ENCODE results near the gene TRIM33.
A peak's percentile ranks its signal among the peaks of the same experiment; 100 is the strongest.
"Not testable (repeated sequence)": the region's sequence is repeated elsewhere in the genome, so short reads cannot be mapped to it uniquely, and the experiment has no call there.

Gene TRIM33

DNA sequence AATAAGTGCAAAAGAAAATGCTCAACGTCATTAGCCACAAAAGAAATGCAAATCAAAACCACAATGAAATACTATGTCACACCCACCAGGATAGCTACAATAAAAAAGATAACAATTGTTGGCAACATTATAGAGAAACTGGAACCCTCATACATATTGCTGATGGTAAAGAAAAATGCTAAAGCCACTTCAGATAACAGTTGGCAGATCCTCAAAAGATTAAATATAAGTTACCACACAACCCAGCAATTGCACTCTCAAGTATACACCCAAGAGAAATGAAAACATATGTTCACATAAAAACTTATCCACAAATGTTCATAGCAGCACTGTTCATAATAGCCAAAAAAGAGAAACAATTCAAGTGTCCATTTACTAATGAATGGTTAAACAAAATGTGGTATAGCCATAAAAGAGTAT, 20.7 kb downstream of the TRIM33 start:
- POLR2A ChIA-PET = no interaction called here

DNA sequence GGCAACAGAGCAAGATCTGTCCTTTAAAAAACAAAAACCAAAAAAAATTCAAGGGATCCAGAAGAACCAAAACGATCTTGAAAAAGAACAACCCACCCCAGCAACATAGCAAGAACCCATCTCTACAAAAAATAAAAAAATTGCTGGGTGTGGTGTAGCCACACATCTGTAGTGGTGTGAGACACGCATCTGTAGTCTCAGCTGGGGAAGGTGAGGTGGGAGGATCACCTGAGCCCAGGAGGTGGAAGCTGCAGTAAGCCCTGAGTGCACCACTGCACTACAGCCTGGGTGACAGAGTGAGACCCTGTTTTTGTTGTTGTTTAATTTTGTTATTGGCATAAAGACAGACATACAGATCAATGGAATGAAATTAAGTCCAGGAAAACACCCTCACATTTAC, 22.3 kb downstream of the TRIM33 start:
- H3K4me1 ChIP-seq (ENCODE audit: control extremely low read depth in 1 of 4, control insufficient read depth in 4 of 4, insufficient read depth in 4 of 4, low read length in 3 of 4) = no peaks in the 10 kb centered on the region
- no peaks in the 10 kb centered on the region for H3K27me3 ChIP-seq (replicated peaks in 2 of 5; ENCODE audit: control insufficient read depth in 4 of 5, insufficient read depth in 5 of 5, low read length in 4 of 5)
- peaks cover 1 to 13% (median 8%) of the 10 kb centered on the region in 4 experiments for H3K36me3 ChIP-seq (ENCODE audit: control insufficient read depth in 4 of 4, insufficient read depth in 4 of 4, low read length in 3 of 4)
- DNase-seq = no peak
- CTCF ChIA-PET = interaction anchor here (1.0 to 1.5 kb wide), 2 partner anchors 12 to 19 kb away, joined by 3 to 4 read pairs; no protein-coding TSS in a partner anchor
- H3K27ac ChIP-seq (ENCODE audit: insufficient read depth in 1 of 2, low read depth in 1 of 2, low read length in 2 of 2, poor library complexity in 1 of 2, severe bottlenecking in 2 of 2) = no peak overlapping the region
- no CpG with 5 or more reads among the region's 2 CpGs for WGBS (ENCODE audit: insufficient coverage)
- H3K4me3 ChIP-seq (ENCODE audit: control insufficient read depth in 1 of 7, extremely low read depth in 1 of 7, insufficient read depth in 4 of 7, low read depth in 2 of 7, low read length in 6 of 7) = no peak overlapping the region
- H3K9me3 ChIP-seq (ENCODE audit: control extremely low read depth in 1 of 5, control insufficient read depth in 4 of 5, insufficient read depth in 2 of 5, low read depth in 1 of 5, low read length in 4 of 5) = peaks cover 1 to 18% (median 7%) of the 10 kb centered on the region in 5 experiments
- POLR2A ChIA-PET = no interaction called here

More for the DNA sequence above, 20.7 kb downstream of the TRIM33 start:
- WGBS (ENCODE audit: insufficient coverage) = no CpG with 5 or more reads among the region's 1 CpG
- Histone ChIP-seq H3K27me3 (replicated peaks in 2 of 5; ENCODE audit: control insufficient read depth in 4 of 5, insufficient read depth in 5 of 5, low read length in 4 of 5) (no peaks in the 10 kb centered on the region), H3K4me1 (ENCODE audit: control extremely low read depth in 1 of 4, control insufficient read depth in 4 of 4, insufficient read depth in 4 of 4, low read length in 3 of 4) (no peaks in the 10 kb centered on the region), H3K4me3 (ENCODE audit: control insufficient read depth in 1 of 7, extremely low read depth in 1 of 7, insufficient read depth in 4 of 7, low read depth in 2 of 7, low read length in 6 of 7) (no peak overlapping the region), H3K36me3 (ENCODE audit: control insufficient read depth in 4 of 4, insufficient read depth in 4 of 4, low read length in 3 of 4) (peaks cover 0 to 13% (median 8%) of the 10 kb centered on the region in 4 experiments), H3K9me3 (ENCODE audit: control extremely low read depth in 1 of 5, control insufficient read depth in 4 of 5, insufficient read depth in 2 of 5, low read depth in 1 of 5, low read length in 4 of 5) (peaks cover 1 to 18% (median 7%) of the 10 kb centered on the region in 5 experiments), H3K27ac (ENCODE audit: insufficient read depth in 1 of 2, low read depth in 1 of 2, low read length in 2 of 2, poor library complexity in 1 of 2, severe bottlenecking in 2 of 2) (no peak overlapping the region)
- CTCF ChIA-PET = no interaction called here
- peak in 2 of 3 donors; percentile 9 to 36 for DNase-seq

DNA sequence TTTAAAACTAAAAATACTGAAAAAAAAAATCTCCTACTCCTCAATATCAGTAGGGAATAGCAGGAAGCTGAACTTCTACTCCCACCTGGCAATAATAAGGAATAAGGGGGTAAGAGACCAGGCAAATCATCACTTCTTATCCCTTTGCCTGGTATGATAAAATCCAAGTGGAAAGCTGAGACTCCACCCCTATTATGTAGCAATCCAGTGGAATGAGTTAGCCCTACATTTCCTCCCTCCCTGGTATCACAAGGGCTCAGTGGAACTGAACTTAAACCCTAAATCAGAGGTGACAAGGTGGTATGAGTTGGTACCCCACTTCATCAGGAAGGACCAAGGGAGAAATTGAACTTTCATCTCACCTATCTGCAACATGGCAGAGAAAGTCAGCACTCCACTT, 25.7 kb downstream of the TRIM33 start:
- Histone ChIP-seq H3K36me3 (ENCODE audit: control insufficient read depth in 4 of 4, insufficient read depth in 4 of 4, low read length in 3 of 4) (peaks cover 0 to 2% (median 0%) of the 10 kb centered on the region in 4 experiments), H3K27ac (ENCODE audit: insufficient read depth in 1 of 2, low read depth in 1 of 2, low read length in 2 of 2, poor library complexity in 1 of 2, severe bottlenecking in 2 of 2) (no peak overlapping the region), H3K27me3 (replicated peaks in 2 of 5; ENCODE audit: control insufficient read depth in 4 of 5, insufficient read depth in 5 of 5, low read length in 4 of 5) (no peaks in the 10 kb centered on the region), H3K9me3 (ENCODE audit: control extremely low read depth in 1 of 5, control insufficient read depth in 4 of 5, insufficient read depth in 2 of 5, low read depth in 1 of 5, low read length in 4 of 5) (peaks cover 0 to 5% (median 0%) of the 10 kb centered on the region in 5 experiments), H3K4me1 (ENCODE audit: control extremely low read depth in 1 of 4, control insufficient read depth in 4 of 4, insufficient read depth in 4 of 4, low read length in 3 of 4) (peaks cover 0 to 6% (median under 1%) of the 10 kb centered on the region in 4 experiments), H3K4me3 (ENCODE audit: control insufficient read depth in 1 of 7, extremely low read depth in 1 of 7, insufficient read depth in 4 of 7, low read depth in 2 of 7, low read length in 6 of 7) (no peak overlapping the region)
- no peak for DNase-seq
- POLR2A ChIA-PET = no interaction called here
- CTCF ChIA-PET = no interaction called here

DNA sequence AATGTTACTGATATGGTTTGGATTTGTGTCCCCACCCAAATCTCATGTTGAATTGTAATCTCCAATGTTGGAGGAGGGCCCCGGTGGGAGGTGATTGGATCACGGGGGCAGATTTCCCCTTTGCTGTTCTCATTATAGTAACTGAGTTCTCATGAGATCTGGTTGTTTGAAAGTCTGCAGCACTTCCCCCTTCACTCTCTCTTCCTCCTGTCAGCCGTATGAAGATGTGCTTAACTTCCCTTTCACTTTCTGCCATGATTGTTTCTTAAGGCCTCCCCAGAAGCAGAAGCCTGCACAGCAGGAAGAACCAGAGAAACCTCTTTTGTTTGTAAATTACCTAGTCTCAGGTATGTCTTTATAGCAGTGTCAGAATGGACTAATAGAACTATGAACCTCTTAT, 28.4 kb downstream of the TRIM33 start:
- Histone ChIP-seq H3K36me3 (ENCODE audit: control insufficient read depth in 4 of 4, insufficient read depth in 4 of 4, low read length in 3 of 4) (peaks cover 0 to 5% (median 2%) of the 10 kb centered on the region in 4 experiments), H3K9me3 (ENCODE audit: control extremely low read depth in 1 of 5, control insufficient read depth in 4 of 5, insufficient read depth in 2 of 5, low read depth in 1 of 5, low read length in 4 of 5) (peaks cover 0 to 11% (median 0%) of the 10 kb centered on the region in 5 experiments), H3K27me3 (replicated peaks in 2 of 5; ENCODE audit: control insufficient read depth in 4 of 5, insufficient read depth in 5 of 5, low read length in 4 of 5) (no peaks in the 10 kb centered on the region), H3K4me1 (ENCODE audit: control extremely low read depth in 1 of 4, control insufficient read depth in 4 of 4, insufficient read depth in 4 of 4, low read length in 3 of 4) (peaks cover 0 to 6% (median under 1%) of the 10 kb centered on the region in 4 experiments), H3K27ac (ENCODE audit: insufficient read depth in 1 of 2, low read depth in 1 of 2, low read length in 2 of 2, poor library complexity in 1 of 2, severe bottlenecking in 2 of 2) (no peak overlapping the region), H3K4me3 (ENCODE audit: control insufficient read depth in 1 of 7, extremely low read depth in 1 of 7, insufficient read depth in 4 of 7, low read depth in 2 of 7, low read length in 6 of 7) (peak overlapping the region in 1 of 7 experiments; percentile 27)
- DNase-seq = peak; percentile 18 to 78 (median 69)
- 10% methylated on average over 2 of the region's 3 CpGs for WGBS (ENCODE audit: insufficient coverage)
- ChIA-PET POLR2A (interaction anchor here (0.5 kb wide), 1 partner anchor 394 kb away, joined by 3 read pairs; no protein-coding TSS in a partner anchor), CTCF (no interaction called here)

DNA sequence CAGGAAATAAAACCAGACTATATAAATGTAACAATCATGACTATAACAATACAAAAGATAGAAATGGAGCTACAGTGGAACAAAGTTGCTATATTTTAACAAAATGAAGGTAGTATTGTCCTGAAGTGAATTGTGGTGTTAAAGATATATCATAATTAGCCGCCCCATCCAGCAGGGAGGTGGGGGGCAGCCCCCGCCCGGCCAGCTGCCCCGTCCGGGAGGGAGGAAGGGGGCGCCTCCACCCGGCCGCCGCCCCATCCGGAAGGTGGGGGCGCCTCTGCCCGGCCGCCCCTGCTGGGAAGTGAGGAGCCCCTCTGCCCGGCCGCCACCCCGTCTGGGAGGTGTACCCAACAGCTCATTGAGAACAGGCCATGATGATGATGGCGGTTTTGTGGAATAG, 31.4 kb downstream of the TRIM33 start:
- DNase-seq; H3K4me3 ChIP-seq (ENCODE audit: control insufficient read depth in 1 of 7, extremely low read depth in 1 of 7, insufficient read depth in 4 of 7, low read depth in 2 of 7, low read length in 6 of 7); H3K27me3 ChIP-seq (replicated peaks in 2 of 5; ENCODE audit: control insufficient read depth in 4 of 5, insufficient read depth in 5 of 5, low read length in 4 of 5); H3K27ac ChIP-seq (ENCODE audit: insufficient read depth in 1 of 2, low read depth in 1 of 2, low read length in 2 of 2, poor library complexity in 1 of 2, severe bottlenecking in 2 of 2); H3K36me3 ChIP-seq (ENCODE audit: control insufficient read depth in 4 of 4, insufficient read depth in 4 of 4, low read length in 3 of 4); H3K4me1 ChIP-seq (ENCODE audit: control extremely low read depth in 1 of 4, control insufficient read depth in 4 of 4, insufficient read depth in 4 of 4, low read length in 3 of 4); CTCF ChIA-PET: not testable (repeated sequence)
- peaks cover 0 to 11% (median 0%) of the 10 kb centered on the region in 5 experiments for H3K9me3 ChIP-seq (ENCODE audit: control extremely low read depth in 1 of 5, control insufficient read depth in 4 of 5, insufficient read depth in 2 of 5, low read depth in 1 of 5, low read length in 4 of 5)
- POLR2A ChIA-PET = interaction anchor here (0.7 kb wide), 1 partner anchor 71 kb away, joined by 3 read pairs; no protein-coding TSS in a partner anchor
- 88% methylated on average over 5 of the region's 17 CpGs for WGBS (ENCODE audit: insufficient coverage)

DNA sequence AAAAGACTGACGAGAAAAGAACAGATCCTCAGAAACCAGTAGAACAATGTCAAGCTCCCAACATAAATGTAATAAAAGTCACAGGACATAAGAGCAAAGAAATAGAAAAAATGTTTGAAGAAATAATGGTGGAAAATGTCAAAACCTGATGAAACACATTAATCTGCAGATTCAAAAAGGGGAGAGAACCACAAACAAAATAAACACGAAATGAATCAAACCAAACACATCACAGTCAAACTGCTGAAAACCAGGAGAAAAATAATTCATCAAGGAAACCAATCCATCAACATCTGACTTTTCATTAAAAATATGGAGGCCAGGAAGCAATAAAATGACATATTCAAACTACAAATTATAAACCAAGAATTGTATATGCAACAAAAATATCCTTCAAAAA, 31.9 kb downstream of the TRIM33 start:
- WGBS (ENCODE audit: insufficient coverage) = no CpG with 5 or more reads among the region's 2 CpGs
- ChIA-PET POLR2A (interaction anchor here (0.7 kb wide), 1 partner anchor 72 kb away, joined by 3 read pairs; no protein-coding TSS in a partner anchor), CTCF (no interaction called here)
- Histone ChIP-seq H3K36me3 (ENCODE audit: control insufficient read depth in 4 of 4, insufficient read depth in 4 of 4, low read length in 3 of 4) (peaks cover 0 to 5% (median 2%) of the 10 kb centered on the region in 4 experiments), H3K27me3 (replicated peaks in 2 of 5; ENCODE audit: control insufficient read depth in 4 of 5, insufficient read depth in 5 of 5, low read length in 4 of 5) (no peaks in the 10 kb centered on the region), H3K9me3 (ENCODE audit: control extremely low read depth in 1 of 5, control insufficient read depth in 4 of 5, insufficient read depth in 2 of 5, low read depth in 1 of 5, low read length in 4 of 5) (peaks cover 0 to 11% (median 0%) of the 10 kb centered on the region in 5 experiments), H3K4me1 (ENCODE audit: control extremely low read depth in 1 of 4, control insufficient read depth in 4 of 4, insufficient read depth in 4 of 4, low read length in 3 of 4) (peaks cover 0 to 6% (median under 1%) of the 10 kb centered on the region in 4 experiments), H3K27ac (ENCODE audit: insufficient read depth in 1 of 2, low read depth in 1 of 2, low read length in 2 of 2, poor library complexity in 1 of 2, severe bottlenecking in 2 of 2) (no peak overlapping the region), H3K4me3 (ENCODE audit: control insufficient read depth in 1 of 7, extremely low read depth in 1 of 7, insufficient read depth in 4 of 7, low read depth in 2 of 7, low read length in 6 of 7) (no peak overlapping the region)
- DNase-seq = no peak

DNA sequence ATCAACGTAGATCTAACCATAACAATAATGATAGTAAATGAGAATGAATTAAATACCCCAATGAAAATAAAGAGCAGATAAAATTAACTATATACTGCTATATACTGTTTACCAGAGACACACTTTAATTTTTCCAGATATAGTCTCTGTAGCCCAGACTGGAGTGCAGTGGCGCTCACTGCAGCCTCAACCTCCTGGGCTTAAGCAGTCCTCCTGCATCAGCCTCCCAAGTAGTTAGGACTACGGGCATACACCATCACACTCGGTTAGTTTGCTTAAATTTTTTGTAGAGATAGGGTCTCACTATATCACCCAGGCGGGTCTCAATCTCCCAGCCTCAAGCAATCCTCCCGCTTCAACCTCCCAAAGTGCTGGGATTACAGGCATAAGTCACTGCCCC, 37.2 kb downstream of the TRIM33 start:
- Histone ChIP-seq H3K4me3 (ENCODE audit: control insufficient read depth in 1 of 7, extremely low read depth in 1 of 7, insufficient read depth in 4 of 7, low read depth in 2 of 7, low read length in 6 of 7) (no peak overlapping the region), H3K36me3 (ENCODE audit: control insufficient read depth in 4 of 4, insufficient read depth in 4 of 4, low read length in 3 of 4) (peaks cover 0 to 4% (median under 1%) of the 10 kb centered on the region in 4 experiments), H3K27ac (ENCODE audit: insufficient read depth in 1 of 2, low read depth in 1 of 2, low read length in 2 of 2, poor library complexity in 1 of 2, severe bottlenecking in 2 of 2) (no peak overlapping the region), H3K27me3 (replicated peaks in 2 of 5; ENCODE audit: control insufficient read depth in 4 of 5, insufficient read depth in 5 of 5, low read length in 4 of 5) (no peaks in the 10 kb centered on the region), H3K4me1 (ENCODE audit: control extremely low read depth in 1 of 4, control insufficient read depth in 4 of 4, insufficient read depth in 4 of 4, low read length in 3 of 4) (peaks cover 0 to 4% (median 0%) of the 10 kb centered on the region in 4 experiments), H3K9me3 (ENCODE audit: control extremely low read depth in 1 of 5, control insufficient read depth in 4 of 5, insufficient read depth in 2 of 5, low read depth in 1 of 5, low read length in 4 of 5) (peaks cover 0 to 8% (median 0%) of the 10 kb centered on the region in 5 experiments)
- WGBS (ENCODE audit: insufficient coverage) = 100% methylated on average over 4 of the region's 6 CpGs
- no peak for DNase-seq
- CTCF ChIA-PET = interaction anchor here (0.6 to 1.3 kb wide), 4 partner anchors 10 to 56 kb away, joined by 3 read pairs; no protein-coding TSS in a partner anchor
- POLR2A ChIA-PET = no interaction called here

All from common myeloid progenitor, CD34-positive (primary cell).